SU-DHL-6 (cell line): ENCODE results near the gene ZNF516.

Experiments used
- H2AFZ ChIP-seq: fragments of 200-600 bp; sonication (generic); 2 replicates; pipeline ENCODE4 v1.6.1; 2014; ENCODE audit warnings: low read depth, mild to moderate bottlenecking, moderate library complexity, mixed read lengths, antibody characterized with exemption, low read length; ENCODE audit not compliant: severe bottlenecking
- H3F3A ChIP-seq: fragments of 200-600 bp; shearing (Covaris generic); 2 replicates; pipeline ENCODE4 v1.6.0; 2016; ENCODE audit warnings: antibody characterized with exemption, mild to moderate bottlenecking; ENCODE audit not compliant: insufficient read depth
- H3K27ac ChIP-seq: fragments of 200-600 bp; sonication (generic); 2 replicates; pipeline ENCODE4 v1.5.1; 2016; ENCODE audit warnings: low read depth, mild to moderate bottlenecking, low read length, moderate library complexity, mixed read lengths
- H3K27me3 ChIP-seq: fragments of 200-600 bp; sonication (generic), shearing (Covaris generic); 2 replicates; pipeline ENCODE4 v1.6.0; 2014; ENCODE audit warnings: mild to moderate bottlenecking, low read length
- H3K36me3 ChIP-seq: fragments of 200-600 bp; sonication (generic); 2 replicates; pipeline ENCODE4 v1.6.1; 2014; ENCODE audit warnings: mild to moderate bottlenecking, low read length, mixed read lengths
- H3K4me2 ChIP-seq: fragments of 300-600, 200-600 bp; shearing (Covaris generic), sonication (generic); 2 replicates; pipeline ENCODE4 v1.6.0; 2014; ENCODE audit warnings: low read length, low read depth, mild to moderate bottlenecking; ENCODE audit not compliant: poor library complexity, severe bottlenecking
- H3K4me3 ChIP-seq: fragments of 200-600 bp; sonication (generic); 2 replicates; pipeline ENCODE4 v1.5.1; 2014; ENCODE audit warnings: antibody characterized with exemption, low read length, mild to moderate bottlenecking, mixed read lengths; ENCODE audit not compliant: insufficient read depth, poor library complexity, severe bottlenecking
- H3K79me2 ChIP-seq: fragments of 200-600 bp; sonication (generic); 2 replicates; pipeline ENCODE4 v1.6.1; 2014; ENCODE audit warnings: mild to moderate bottlenecking, low read length, moderate library complexity; ENCODE audit not compliant: insufficient read depth
- H3K9ac ChIP-seq: fragments of 200-600 bp; sonication (generic); 2 replicates; pipeline ENCODE4 v1.7.0; 2014; ENCODE audit warnings: mild to moderate bottlenecking, low read length
- H3K9me2 ChIP-seq: fragments of 200-600 bp; sonication (generic); replicated peaks from 2 replicates; pipeline ENCODE4 v1.6.1; 2014; ENCODE audit warnings: low read length; ENCODE audit not compliant: insufficient read depth
- H3K9me3 ChIP-seq: fragments of 200-600 bp; sonication (generic); 2 replicates; pipeline ENCODE4 v1.6.1; 2014; ENCODE audit warnings: low read length, mixed read lengths; ENCODE audit not compliant: insufficient read depth
- H4K20me1 ChIP-seq: fragments of 200-600 bp; sonication (generic); 2 replicates; pipeline ENCODE4 v1.6.1; 2014; ENCODE audit warnings: low read depth, mild to moderate bottlenecking, antibody characterized with exemption, low read length, moderate library complexity, mixed read lengths
- EZH2phosphoT487 ChIP-seq: fragments of 200-600 bp; sonication (generic), shearing (Covaris generic); conservative IDR thresholded peaks from 2 replicates; pipeline ENCODE4 v1.6.1; 2018; ENCODE audit warnings: mild to moderate bottlenecking, antibody characterized with exemption, low read length, moderate library complexity, mixed read lengths
- TF ChIP-seq, protein P1 (sequence below): fragments of 200-600 bp; sonication (generic); IDR thresholded peaks from one replicate; pipeline ENCODE4 v1.5.1; 2017; ENCODE audit warnings: antibody characterized with exemption, mild to moderate bottlenecking, low read length, moderate library complexity; ENCODE audit not compliant: insufficient read depth, poor library complexity, severe bottlenecking

The ZNF516 gene

DNA sequence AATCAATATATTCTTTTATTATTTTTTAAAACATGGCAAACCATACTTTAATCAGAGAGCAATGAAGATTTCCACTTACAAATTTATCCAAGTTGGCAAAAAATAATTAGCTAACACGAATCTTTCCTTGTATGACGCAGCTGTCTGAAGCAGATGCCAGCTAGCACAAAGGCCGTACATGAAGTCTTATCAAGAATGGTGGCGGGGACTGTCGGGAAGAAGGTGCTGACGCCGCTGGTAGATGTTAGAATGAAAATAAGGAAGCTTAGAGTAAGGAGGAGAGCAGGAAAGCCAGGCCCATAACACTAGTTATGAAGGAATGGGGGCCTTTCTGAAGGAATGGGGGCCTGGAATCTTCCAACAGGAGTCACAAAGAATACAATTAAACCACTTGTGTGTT, 96.7 kb downstream of the ZNF516 start:
- peaks cover 34% of the 10 kb centered on the region for H3K79me2 ChIP-seq
- H4K20me1 ChIP-seq, result peaks cover 6% of the 10 kb centered on the region; the same call in 1 of the 2 replicates

GRCh38 chr18:76397631-76398030, 97.4 kb downstream of the ZNF516 start:
- H3F3A ChIP-seq, result no peaks in the 10 kb centered on the region
- peaks cover 27% of the 10 kb centered on the region for H3K79me2 ChIP-seq
- H3K4me2 ChIP-seq, result no peak overlapping the region
- no peak overlapping the region for H2AFZ ChIP-seq
- H3K9ac ChIP-seq, result no peak overlapping the region
- H3K9me2 ChIP-seq, result no peaks in the 10 kb centered on the region
- no peak for TF ChIP-seq EZH2phosphoT487
- TF ChIP-seq, protein P1, sequence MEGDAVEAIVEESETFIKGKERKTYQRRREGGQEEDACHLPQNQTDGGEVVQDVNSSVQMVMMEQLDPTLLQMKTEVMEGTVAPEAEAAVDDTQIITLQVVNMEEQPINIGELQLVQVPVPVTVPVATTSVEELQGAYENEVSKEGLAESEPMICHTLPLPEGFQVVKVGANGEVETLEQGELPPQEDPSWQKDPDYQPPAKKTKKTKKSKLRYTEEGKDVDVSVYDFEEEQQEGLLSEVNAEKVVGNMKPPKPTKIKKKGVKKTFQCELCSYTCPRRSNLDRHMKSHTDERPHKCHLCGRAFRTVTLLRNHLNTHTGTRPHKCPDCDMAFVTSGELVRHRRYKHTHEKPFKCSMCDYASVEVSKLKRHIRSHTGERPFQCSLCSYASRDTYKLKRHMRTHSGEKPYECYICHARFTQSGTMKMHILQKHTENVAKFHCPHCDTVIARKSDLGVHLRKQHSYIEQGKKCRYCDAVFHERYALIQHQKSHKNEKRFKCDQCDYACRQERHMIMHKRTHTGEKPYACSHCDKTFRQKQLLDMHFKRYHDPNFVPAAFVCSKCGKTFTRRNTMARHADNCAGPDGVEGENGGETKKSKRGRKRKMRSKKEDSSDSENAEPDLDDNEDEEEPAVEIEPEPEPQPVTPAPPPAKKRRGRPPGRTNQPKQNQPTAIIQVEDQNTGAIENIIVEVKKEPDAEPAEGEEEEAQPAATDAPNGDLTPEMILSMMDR, result no peak
- H3K36me3 ChIP-seq, result no peaks in the 10 kb centered on the region
- no peaks in the 10 kb centered on the region for H3K27me3 ChIP-seq
- H3K27ac ChIP-seq, result no peak overlapping the region
- H4K20me1 ChIP-seq, result peaks cover 6% of the 10 kb centered on the region; the same call in 1 of the 2 replicates
- H3K9me3 ChIP-seq, result no peaks in the 10 kb centered on the region
- no peak overlapping the region for H3K4me3 ChIP-seq

More for the DNA sequence above, 96.7 kb downstream of the ZNF516 start:
- H2AFZ ChIP-seq, result no peak overlapping the region
- no peaks in the 10 kb centered on the region for H3K9me2 ChIP-seq
- no peak overlapping the region for H3K27ac ChIP-seq
- H3K9me3 ChIP-seq, result no peaks in the 10 kb centered on the region
- H3K4me2 ChIP-seq, result no peak overlapping the region
- TF ChIP-seq, protein P1, result no peak
- TF ChIP-seq EZH2phosphoT487, result no peak
- H3K9ac ChIP-seq, result no peak overlapping the region
- H3F3A ChIP-seq, result no peaks in the 10 kb centered on the region
- H3K27me3 ChIP-seq, result no peaks in the 10 kb centered on the region
- H3K36me3 ChIP-seq, result no peaks in the 10 kb centered on the region
- H3K4me3 ChIP-seq, result no peak overlapping the region

DNA sequence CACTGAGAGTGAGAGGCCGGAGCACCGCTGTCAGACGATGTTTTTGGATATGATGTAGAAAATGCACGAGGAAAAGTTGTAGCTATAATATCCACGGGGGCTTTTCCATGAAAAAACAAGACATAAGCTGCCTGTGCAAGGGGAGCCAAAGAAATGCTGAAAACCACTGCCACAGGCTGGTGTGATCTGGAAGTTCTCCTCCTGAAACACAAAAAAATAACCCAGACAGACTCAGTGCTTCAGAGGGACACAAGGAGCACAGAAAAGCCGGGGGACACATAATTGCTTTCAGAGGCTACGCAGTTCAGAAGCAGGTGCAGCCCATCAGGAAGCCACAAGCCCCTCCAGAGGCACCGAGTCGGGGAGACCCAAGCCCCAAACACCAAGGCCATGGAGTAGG, 98.2 kb downstream of the ZNF516 start:
- no peaks in the 10 kb centered on the region for H3K27me3 ChIP-seq
- no peak overlapping the region for H3K27ac ChIP-seq
- H3K9me2 ChIP-seq, result no peaks in the 10 kb centered on the region
- TF ChIP-seq EZH2phosphoT487, result no peak
- TF ChIP-seq, protein P1, result no peak
- H3K9me3 ChIP-seq, result no peaks in the 10 kb centered on the region
- no peak overlapping the region for H3K4me3 ChIP-seq
- no peak overlapping the region for H2AFZ ChIP-seq
- peaks cover 6% of the 10 kb centered on the region; the same call in 1 of the 2 replicates for H4K20me1 ChIP-seq
- H3K4me2 ChIP-seq, result no peak overlapping the region
- peaks cover 34% of the 10 kb centered on the region for H3K79me2 ChIP-seq
- H3K36me3 ChIP-seq, result no peaks in the 10 kb centered on the region
- no peaks in the 10 kb centered on the region for H3F3A ChIP-seq
- no peak overlapping the region for H3K9ac ChIP-seq

- Histone ChIP-seq H3K4me3 (no peak overlapping the region), H3F3A (no peaks in the 10 kb centered on the region), H4K20me1 (peaks cover 6% of the 10 kb centered on the region; the same call in 1 of the 2 replicates), H3K27me3 (no peaks in the 10 kb centered on the region), H3K9me3 (no peaks in the 10 kb centered on the region), H3K4me2 (no peak overlapping the region), H2AFZ (no peak overlapping the region), H3K27ac (no peak overlapping the region), H3K9ac (no peak overlapping the region), H3K36me3 (no peaks in the 10 kb centered on the region), H3K9me2 (no peaks in the 10 kb centered on the region), H3K79me2 (peaks cover 44% of the 10 kb centered on the region)
- TF ChIP-seq EZH2phosphoT487, result no peak
- TF ChIP-seq, protein P1, result no peak
These were observed 99.4 kb downstream of the ZNF516 start for GRCh38 chr18:76395609-76396008.
